D721Med (cell line): Measurements from ENCODE around the gene FKBP11.

Experiments
- DNase-seq: peaks from one replicate; pipeline ENCODE4 v3.0.0; 2011; ENCODE audit warnings: low spot score; ENCODE audit not compliant: insufficient read length
- FAIRE-seq: peaks from 2 replicates; lab custom pipeline; 2011; peaks lifted over from hg19 to GRCh38; lab: Jason Lieb, UNC
- CTCF ChIP-seq: IDR thresholded peaks from 2 replicates; pipeline ENCODE4 v1.5.1; 2012; ENCODE audit warnings: mild to moderate bottlenecking, control low read depth; ENCODE audit not compliant: insufficient read depth; ENCODE audit errors: missing control alignments

FKBP11 gene

DNA sequence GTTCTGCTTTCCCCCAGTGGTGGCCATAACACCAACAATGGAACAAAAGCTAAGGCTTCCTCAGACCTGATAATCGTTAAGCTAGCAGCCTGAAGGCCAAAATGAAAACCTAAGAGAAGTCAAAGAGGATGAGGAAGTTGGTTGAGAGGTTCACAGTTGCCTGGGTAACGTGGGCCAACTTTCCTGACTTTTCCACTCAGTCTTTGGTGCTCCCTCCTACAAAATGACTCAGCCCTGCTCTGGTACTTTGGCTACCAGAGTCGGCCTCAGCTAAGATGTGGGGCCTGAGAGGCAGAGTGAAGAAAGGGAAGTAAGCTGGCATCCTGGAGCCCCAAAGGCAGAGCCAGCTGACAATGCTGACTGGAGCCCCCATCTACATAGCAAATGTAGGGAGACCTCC, 14.9 kb upstream of the FKBP11 start:
- FAIRE-seq (no peak), DNase-seq (no peak)
- TF ChIP-seq CTCF = no peak

- DNase-seq (no peak), FAIRE-seq (no peak)
- TF ChIP-seq CTCF = no peak
These were observed 13.5 kb upstream of the FKBP11 start for GRCh38 chr12:48938805-48939204.

DNA sequence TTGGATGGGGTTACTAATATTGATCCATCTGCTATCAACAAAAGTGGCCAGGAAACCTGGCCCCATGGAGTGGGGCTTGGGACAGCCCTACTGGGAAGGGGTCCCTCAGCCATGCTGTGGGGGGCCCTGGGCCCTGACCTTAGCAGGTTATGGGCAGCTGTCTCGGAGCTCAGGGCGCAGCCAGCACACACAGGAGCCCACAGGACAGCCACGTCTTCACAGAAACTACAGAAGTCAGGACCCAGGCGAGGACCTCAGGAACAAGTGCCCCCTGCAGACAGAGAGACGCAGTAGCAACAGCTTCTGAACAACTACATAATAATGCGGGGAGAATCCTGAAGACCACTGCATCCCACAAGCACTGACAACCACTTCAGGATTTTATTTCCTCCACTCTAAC, 11.9 kb upstream of the FKBP11 start:
- TF ChIP-seq CTCF = no peak
- DNase-seq (no peak), FAIRE-seq (no peak)

DNA sequence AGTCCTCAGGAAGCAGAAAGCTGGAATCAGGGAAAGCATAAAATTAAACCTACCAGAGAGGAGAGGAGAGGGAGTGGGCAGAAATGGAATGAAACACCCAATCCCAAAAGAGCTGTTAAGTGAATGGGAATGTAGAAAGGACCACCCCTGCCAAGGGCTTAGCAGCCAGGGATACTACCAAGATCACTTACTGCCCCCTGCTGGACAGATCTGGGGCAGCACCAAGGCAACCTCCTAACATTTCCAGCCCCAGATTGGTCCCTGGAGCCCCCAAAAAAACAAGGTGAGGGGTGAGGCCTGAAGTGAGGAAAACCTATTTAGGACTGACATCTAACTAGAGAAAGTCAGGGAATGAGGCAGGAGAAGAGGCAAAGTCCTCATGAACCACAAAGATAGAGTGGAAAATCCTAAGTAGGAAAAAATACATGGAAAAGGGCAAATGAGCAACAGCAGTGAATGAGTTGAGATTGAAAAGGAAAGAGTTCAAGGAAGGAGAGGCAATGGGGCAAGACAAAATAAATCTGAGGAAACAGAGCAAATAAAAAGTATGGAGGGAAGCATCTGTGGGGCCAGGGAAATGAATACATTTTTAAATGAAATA, 11.2 kb upstream of the FKBP11 start:
- FAIRE-seq (no peak), DNase-seq (peak; percentile 80)
- TF ChIP-seq CTCF = peak; percentile 81

GRCh38 chr12:48934312-48934706, 9.0 kb upstream of the FKBP11 start:
- FAIRE-seq (no peak), DNase-seq (no peak)
- TF ChIP-seq CTCF = peak; percentile 35

- FAIRE-seq (no peak), DNase-seq (no peak)
- no peak for TF ChIP-seq CTCF
These were observed 8.5 kb upstream of the FKBP11 start for GRCh38 chr12:48933664-48934311.

GRCh38 chr12:48932878-48933277, 7.6 kb upstream of the FKBP11 start:
- TF ChIP-seq CTCF = no peak
- no peak for FAIRE-seq

More at GRCh38 chr12:48932878-48933277, 7.6 kb upstream of the FKBP11 start:
- no peak for DNase-seq
